Progenitor cell of endocrine pancreas (in vitro differentiated cells): Measurements from ENCODE around the gene LAMA1. TPM values are rescaled to one million over a fixed set of nuclear protein-coding genes. Genes with fewer than 3 reads are reported as not detected.

ENCODE experiments used
- DNase-seq: peaks from one replicate; pipeline ENCODE4 v3.0.0; 2021; ENCODE audit warnings: low spot score; ENCODE audit not compliant: unreplicated experiment
- H3K27ac Mint-ChIP-seq: 2 replicates; pipeline ENCODE4 v1.8.0; 2021; ENCODE audit warnings: mild to moderate bottlenecking, moderate library complexity, mixed read lengths
- H3K27me3 Mint-ChIP-seq: 2 replicates; pipeline ENCODE4 v1.8.0; 2021; ENCODE audit warnings: mixed read lengths
- H3K36me3 Mint-ChIP-seq: 2 replicates; pipeline ENCODE4 v1.8.0; 2022; ENCODE audit warnings: mixed read lengths; ENCODE audit not compliant: insufficient read depth
- H3K4me1 Mint-ChIP-seq: 2 replicates; pipeline ENCODE4 v1.8.0; 2021; ENCODE audit warnings: low read depth, mixed read lengths
- H3K4me3 Mint-ChIP-seq: 2 replicates; pipeline ENCODE4 v1.8.0; 2021; ENCODE audit warnings: low read depth, mild to moderate bottlenecking, moderate library complexity, mixed read lengths
- H3K9me3 Mint-ChIP-seq: 2 replicates; pipeline ENCODE4 v1.8.0; 2021; ENCODE audit warnings: low read depth, mixed read lengths
- CTCF ChIP-seq: fragments of 200-600 bp; sonication (generic); IDR thresholded peaks from one replicate; pipeline ENCODE4 v1.5.0; 2021; ENCODE audit warnings: antibody characterized with exemption, mild to moderate bottlenecking; ENCODE audit not compliant: unreplicated experiment
- total RNA-seq: library from RNA; stranded (reverse); gene quantifications from 2 replicates; pipeline ENCODE4 v1.2.1, GENCODE V29; 2021

Gene LAMA1
- total RNA-seq, 1 donor from 2014 or later, result 257 TPM

DNA sequence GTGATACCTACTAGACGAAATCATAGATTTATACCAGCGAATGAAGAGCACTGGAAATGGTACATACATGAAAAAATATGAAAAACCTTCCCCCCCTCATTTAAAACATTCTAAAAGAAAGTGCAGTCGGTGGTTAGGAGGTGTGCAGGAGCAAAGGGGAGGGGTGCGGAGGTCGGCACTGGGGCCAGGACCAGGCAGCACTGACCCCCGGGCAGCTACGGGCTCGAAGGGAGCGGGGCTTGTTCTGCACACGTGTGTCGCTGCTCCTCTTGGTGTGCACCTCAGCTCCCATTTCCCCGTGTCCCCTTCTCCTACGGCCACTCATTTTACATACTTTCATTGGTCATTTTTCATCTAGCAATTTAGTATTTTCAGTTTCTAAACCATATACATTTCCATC is 89.0 kb downstream of the LAMA1 start:
- Mint-ChIP-seq H3K27me3 (no peaks in the 10 kb centered on the region), H3K27ac (no peak overlapping the region), H3K9me3 (no peaks in the 10 kb centered on the region), H3K4me3 (no peak overlapping the region), H3K4me1 (no peaks in the 10 kb centered on the region), H3K36me3 (peaks cover 60% of the 10 kb centered on the region)
- no peak for TF ChIP-seq CTCF
- no peak for DNase-seq

- no peak for TF ChIP-seq CTCF
- DNase-seq, result no peak
- Mint-ChIP-seq H3K4me1 (no peaks in the 10 kb centered on the region), H3K9me3 (no peaks in the 10 kb centered on the region), H3K27ac (peak overlapping the region; percentile 77), H3K36me3 (peaks cover 62% of the 10 kb centered on the region), H3K4me3 (no peak overlapping the region), H3K27me3 (no peaks in the 10 kb centered on the region)
Observed at GRCh38 chr18:7025194-7025593, 92.4 kb downstream of the LAMA1 start.

DNA sequence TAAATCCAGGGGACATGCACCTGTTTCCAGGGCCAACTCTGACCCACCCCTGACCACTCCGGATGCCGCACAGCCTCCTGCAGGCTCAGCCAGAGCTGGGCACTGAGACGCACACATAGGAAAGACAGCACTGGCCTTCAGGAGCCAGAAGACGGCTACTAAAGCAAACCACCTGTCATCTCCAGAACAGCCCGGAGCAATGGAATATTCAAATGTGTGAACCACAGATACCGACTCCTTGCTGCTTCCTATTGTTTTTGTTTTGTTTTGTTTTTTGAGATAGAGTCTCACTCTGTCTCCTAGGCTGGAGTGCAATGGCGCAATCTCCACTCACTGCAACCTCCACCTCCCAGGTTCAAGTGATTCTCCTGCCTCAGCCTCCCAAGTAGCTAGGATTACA is 94.0 kb downstream of the LAMA1 start:
- H3K4me1 Mint-ChIP-seq, result no peaks in the 10 kb centered on the region
- no peaks in the 10 kb centered on the region for H3K27me3 Mint-ChIP-seq
- H3K36me3 Mint-ChIP-seq, result peaks cover 61% of the 10 kb centered on the region
- TF ChIP-seq CTCF, result no peak
- no peaks in the 10 kb centered on the region for H3K9me3 Mint-ChIP-seq
- H3K4me3 Mint-ChIP-seq, result no peak overlapping the region
- peak overlapping the region; percentile 22 for H3K27ac Mint-ChIP-seq
- DNase-seq, result no peak

- Mint-ChIP-seq H3K9me3 (no peaks in the 10 kb centered on the region), H3K27ac (peak overlapping the region; percentile 22), H3K27me3 (no peaks in the 10 kb centered on the region), H3K4me3 (no peak overlapping the region), H3K4me1 (no peaks in the 10 kb centered on the region), H3K36me3 (peaks cover 58% of the 10 kb centered on the region)
- DNase-seq, result no peak
- TF ChIP-seq CTCF, result no peak
Observed at GRCh38 chr18:7023063-7023580, 94.5 kb downstream of the LAMA1 start.

DNA sequence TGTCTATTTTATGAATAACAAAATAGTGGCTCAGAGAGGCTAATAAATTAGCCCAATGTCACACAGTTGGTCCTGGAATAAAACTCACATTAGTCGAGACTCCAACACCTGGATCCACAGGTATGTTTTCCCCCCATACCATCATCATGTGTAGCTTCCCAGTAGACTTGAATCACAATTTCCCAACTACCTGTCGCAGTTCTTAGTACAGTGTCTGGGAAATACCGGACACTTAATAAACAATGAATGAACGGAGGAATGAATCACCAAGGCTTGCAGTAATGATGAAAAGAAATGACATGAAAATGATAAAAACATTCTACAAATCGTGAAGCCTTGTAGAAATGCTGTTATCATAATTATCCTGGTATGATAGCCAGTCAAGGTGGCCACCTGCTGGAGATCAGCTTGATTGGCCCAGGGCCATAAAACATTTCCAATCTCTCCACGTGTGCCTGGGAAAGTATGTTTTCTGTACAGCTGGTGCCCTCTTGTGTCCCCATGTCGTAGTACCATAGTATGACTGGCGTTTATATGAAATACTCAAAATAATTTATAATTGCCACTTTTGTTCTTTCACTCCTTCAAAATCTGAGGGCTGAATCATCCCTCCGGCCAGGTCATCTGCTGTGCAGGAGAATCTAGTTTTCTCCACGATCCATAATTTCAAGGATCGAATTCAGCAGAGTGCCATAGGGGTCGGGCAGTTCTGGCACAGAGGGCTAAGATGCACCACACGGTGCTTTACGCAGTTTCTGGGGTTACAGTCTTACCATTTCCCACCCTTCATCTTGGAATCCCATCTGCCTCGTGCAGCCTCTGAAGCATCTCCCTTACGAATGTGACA is 95.4 kb downstream of the LAMA1 start:
- Mint-ChIP-seq H3K27me3 (no peaks in the 10 kb centered on the region), H3K4me1 (no peaks in the 10 kb centered on the region), H3K27ac (peak overlapping the region; percentile 27), H3K36me3 (peaks cover 52% of the 10 kb centered on the region), H3K4me3 (no peak overlapping the region), H3K9me3 (no peaks in the 10 kb centered on the region)
- TF ChIP-seq CTCF, result peak; percentile 49
- no peak for DNase-seq
